HepG2 (cell line): Measurements from ENCODE around the gene DBNDD1. TPM values are rescaled to one million over a fixed set of nuclear protein-coding genes. Genes with fewer than 3 reads are reported as not detected.

Source experiments
- ATF2 ChIP-seq: sonication (generic); formaldehyde crosslinking; IDR thresholded peaks from 2 replicates; pipeline ENCODE4 v1.4.0; 2020; ENCODE audit warnings: missing genetic modification reagents
- EED ChIP-seq: sonication (generic); formaldehyde crosslinking; IDR thresholded peaks from 2 replicates; pipeline ENCODE4 v1.5.0; 2020; ENCODE audit warnings: mild to moderate bottlenecking, missing genetic modification reagents
- RBM39 ChIP-seq: fragments of 200-400 bp; formaldehyde crosslinking; IDR thresholded peaks from one replicate; pipeline ENCODE4 v1.6.1; 2018; ENCODE audit warnings: antibody characterized with exemption, mild to moderate bottlenecking, low read depth, low read length; ENCODE audit not compliant: poor library complexity, severe bottlenecking
- RCOR2 ChIP-seq: IDR thresholded peaks from 2 replicates; pipeline ENCODE4 v1.6.1; 2016; ENCODE audit warnings: missing biosample characterization, missing genetic modification reagents
- SOX13 ChIP-seq, 3 experiments: fragments of 450-650 bp in 1 of 3; sonication (generic) in 1 of 3; formaldehyde crosslinking in 1 of 3; IDR thresholded peaks in 2 of 3; conservative IDR thresholded peaks in 1 of 3; 2 replicates each; pipeline versions ENCODE4 v1.5.0 to v1.6.1; 2016 to 2020; ENCODE audit warnings: antibody characterized with exemption in 1 of 3, mild to moderate bottlenecking in 1 of 3, missing compliant biosample characterization in 1 of 3, missing genetic modification reagents in 1 of 3, moderate library complexity in 1 of 3
- ZNF207 ChIP-seq: fragments of 450-650 bp; IDR thresholded peaks from 2 replicates; pipeline ENCODE4 v1.6.1; 2016; ENCODE audit warnings: antibody characterized with exemption, borderline replicate concordance
- ZNF563 ChIP-seq: sonication (generic); formaldehyde crosslinking; IDR thresholded peaks from 2 replicates; pipeline ENCODE4 v1.8.0; 2022; ENCODE audit warnings: mild to moderate bottlenecking, moderate library complexity, missing genetic modification reagents
- ZNF569 ChIP-seq: sonication (generic); formaldehyde crosslinking; IDR thresholded peaks from 2 replicates; pipeline ENCODE4 v1.5.0; 2020; ENCODE audit warnings: mild to moderate bottlenecking, missing genetic modification reagents, moderate library complexity, borderline replicate concordance
- ZSCAN29 ChIP-seq: sonication (generic); formaldehyde crosslinking; conservative IDR thresholded peaks from 2 replicates; pipeline ENCODE4 v1.4.0; 2020; ENCODE audit warnings: mild to moderate bottlenecking, missing genetic modification reagents
- polyA plus RNA-seq, 8 experiments: library from polyadenylated mRNA; depleted of rRNA in 3 of 8; stranded (reverse) in 7 of 8; unstranded in 1 of 8; fragments of >200 nt; fragmentation: Illumina TruSeq in 4 of 8; extraction: Trizol in 4 of 8; gene quantifications; 2 replicates each; pipeline versions ENCODE4 v1.2.1 to v1.2.3, GENCODE V29; 2011 to 2016; ENCODE audit warnings: low read depth in 4 of 8, missing spikeins in 1 of 8, mixed read lengths in 1 of 8; ENCODE audit not compliant: insufficient read depth in 1 of 8
- total RNA-seq, 5 experiments: library from RNA; depleted of rRNA; stranded (reverse); fragments of >200 nt; fragmentation: Illumina TruSeq; extraction: Trizol; gene quantifications; 2 replicates each; pipeline ENCODE4 v1.2.3, GENCODE V29; 2016; ENCODE audit warnings: low read depth in 1 of 5
- TF ChIP-seq, protein P1 (sequence below): sonication (generic); formaldehyde crosslinking; IDR thresholded peaks from 2 replicates; pipeline ENCODE4 v1.5.0; 2020; ENCODE audit warnings: mild to moderate bottlenecking, missing genetic modification reagents
- TF ChIP-seq, protein P2 (sequence below): IDR thresholded peaks from 2 replicates; pipeline ENCODE4 v1.6.1; 2012; ENCODE audit warnings: low read depth, low read length, improper control_type of control experiment
- TF ChIP-seq, protein P3 (sequence below): IDR thresholded peaks from 2 replicates; pipeline ENCODE4 v1.6.1; 2012; ENCODE audit warnings: inconsistent platforms

Gene DBNDD1
- total and polyA plus RNA-seq, 2 of the 13 experiments (the other 11 are each of a cell fraction or from before 2014, with no cell fraction given) = 17.0 to 40.4 TPM

- TF ChIP-seq SOX13 (IDR thresholded peaks at IDR 0.05) (peak; percentile 19; the same call in 1 of the 2 replicates), SOX13 (CRISPR knock-in tag; conservative IDR thresholded peaks at IDR 0.05 in 1 of 2, IDR thresholded peaks at IDR 0.05 in 1 of 2) (peak in 1 of 2 experiments; percentile 48; a peak in 1 of 4 replicates), RBM39 (peak; percentile 41), ZNF207 (no peak), ATF2 (CRISPR knock-in tag) (peak; percentile 82; the same call in 1 of the 2 replicates), RCOR2 (no peak), EED (CRISPR knock-in tag) (peak; percentile 55; the same call in 1 of the 2 replicates), ZNF569 (CRISPR knock-in tag) (no peak), ZNF563 (peak; percentile 66), ZSCAN29 (CRISPR knock-in tag) (peak; percentile 86; the same call in 1 of the 2 replicates)
- TF ChIP-seq, protein P1, sequence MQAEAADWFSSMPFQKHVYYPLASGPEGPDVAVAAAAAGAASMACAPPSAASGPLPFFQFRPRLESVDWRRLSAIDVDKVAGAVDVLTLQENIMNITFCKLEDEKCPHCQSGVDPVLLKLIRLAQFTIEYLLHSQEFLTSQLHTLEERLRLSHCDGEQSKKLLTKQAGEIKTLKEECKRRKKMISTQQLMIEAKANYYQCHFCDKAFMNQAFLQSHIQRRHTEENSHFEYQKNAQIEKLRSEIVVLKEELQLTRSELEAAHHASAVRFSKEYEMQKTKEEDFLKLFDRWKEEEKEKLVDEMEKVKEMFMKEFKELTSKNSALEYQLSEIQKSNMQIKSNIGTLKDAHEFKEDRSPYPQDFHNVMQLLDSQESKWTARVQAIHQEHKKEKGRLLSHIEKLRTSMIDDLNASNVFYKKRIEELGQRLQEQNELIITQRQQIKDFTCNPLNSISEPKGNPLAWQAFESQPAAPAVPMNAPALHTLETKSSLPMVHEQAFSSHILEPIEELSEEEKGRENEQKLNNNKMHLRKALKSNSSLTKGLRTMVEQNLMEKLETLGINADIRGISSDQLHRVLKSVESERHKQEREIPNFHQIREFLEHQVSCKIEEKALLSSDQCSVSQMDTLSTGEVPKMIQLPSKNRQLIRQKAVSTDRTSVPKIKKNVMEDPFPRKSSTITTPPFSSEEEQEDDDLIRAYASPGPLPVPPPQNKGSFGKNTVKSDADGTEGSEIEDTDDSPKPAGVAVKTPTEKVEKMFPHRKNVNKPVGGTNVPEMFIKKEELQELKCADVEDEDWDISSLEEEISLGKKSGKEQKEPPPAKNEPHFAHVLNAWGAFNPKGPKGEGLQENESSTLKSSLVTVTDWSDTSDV = peak; percentile 81; the same call in 1 of the 2 replicates
- TF ChIP-seq, protein P2, sequence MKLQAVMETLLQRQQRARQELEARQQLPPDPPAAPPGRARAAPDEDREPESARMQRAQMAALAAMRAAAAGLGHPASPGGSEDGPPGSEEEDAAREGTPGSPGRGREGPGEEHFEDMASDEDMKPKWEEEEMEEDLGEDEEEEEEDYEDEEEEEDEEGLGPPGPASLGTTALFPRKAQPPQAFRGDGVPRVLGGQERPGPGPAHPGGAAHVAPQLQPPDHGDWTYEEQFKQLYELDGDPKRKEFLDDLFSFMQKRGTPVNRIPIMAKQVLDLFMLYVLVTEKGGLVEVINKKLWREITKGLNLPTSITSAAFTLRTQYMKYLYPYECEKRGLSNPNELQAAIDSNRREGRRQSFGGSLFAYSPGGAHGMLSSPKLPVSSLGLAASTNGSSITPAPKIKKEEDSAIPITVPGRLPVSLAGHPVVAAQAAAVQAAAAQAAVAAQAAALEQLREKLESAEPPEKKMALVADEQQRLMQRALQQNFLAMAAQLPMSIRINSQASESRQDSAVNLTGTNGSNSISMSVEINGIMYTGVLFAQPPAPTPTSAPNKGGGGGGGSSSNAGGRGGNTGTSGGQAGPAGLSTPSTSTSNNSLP = no peak
- TF ChIP-seq, protein P3, sequence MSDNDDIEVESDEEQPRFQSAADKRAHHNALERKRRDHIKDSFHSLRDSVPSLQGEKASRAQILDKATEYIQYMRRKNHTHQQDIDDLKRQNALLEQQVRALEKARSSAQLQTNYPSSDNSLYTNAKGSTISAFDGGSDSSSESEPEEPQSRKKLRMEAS = peak; percentile 92
Measured at GRCh38 chr16:89972244-89973234, 46.7 kb downstream of the DBNDD1 start (continued).
